ENCODE measurements around the gene S100PBP.

The S100PBP gene

GRCh38 chr1:32870615-32871363, 53.3 kb downstream of the S100PBP start, which contains the start of gene FNDC5:
FNDC5 (minus strand) TSS chr1:32870912.
- Histone ChIP-seq H2AFZ (ENCODE audit: low read length) (no peak within 1 kb of the TSS), H3K27ac (ENCODE audit: low read length) (no peak within 1 kb of the TSS), H3K9me2 (replicated peaks; ENCODE audit: insufficient read depth, low read length) (no peaks in the 10 kb centered on the region), H3F3A (ENCODE audit: insufficient read depth, low read length) (no peaks in the 10 kb centered on the region), H3K4me3 (ENCODE audit: low read length) (no peak within 1 kb of the TSS), H3K36me3 (replicated peaks; ENCODE audit: insufficient read depth, low read length) (no peaks in the 10 kb centered on the region), H3K79me2 (ENCODE audit: low read length) (no peaks in the 10 kb centered on the region), H4K20me1 (ENCODE audit: insufficient read depth, low read length) (no peaks in the 10 kb centered on the region), H3K9ac (ENCODE audit: low read length) (no peak within 1 kb of the TSS), H3K9me3 (replicated peaks; ENCODE audit: insufficient read depth, low read length) (no peaks in the 10 kb centered on the region), H3K4me1 (ENCODE audit: low read length) (no peaks in the 10 kb centered on the region), H3K4me2 (ENCODE audit: low read depth, low read length) (no peak within 1 kb of the TSS), H3K27me3 (replicated peaks; ENCODE audit: insufficient read depth, low read length) (peaks cover 20% of the 10 kb centered on the region)
- DNase-seq, result no peak
- TF ChIP-seq EZH2 (optimal IDR thresholded peaks at IDR 0.05; ENCODE audit: low read depth, low read length), result no peak
- no peak for TF ChIP-seq EZH2phosphoT487 (IDR thresholded peaks at IDR 0.05; ENCODE audit: low read length)
- TF ChIP-seq CTCF (IDR thresholded peaks at IDR 0.05; ENCODE audit: low read length), result no peak

DNA sequence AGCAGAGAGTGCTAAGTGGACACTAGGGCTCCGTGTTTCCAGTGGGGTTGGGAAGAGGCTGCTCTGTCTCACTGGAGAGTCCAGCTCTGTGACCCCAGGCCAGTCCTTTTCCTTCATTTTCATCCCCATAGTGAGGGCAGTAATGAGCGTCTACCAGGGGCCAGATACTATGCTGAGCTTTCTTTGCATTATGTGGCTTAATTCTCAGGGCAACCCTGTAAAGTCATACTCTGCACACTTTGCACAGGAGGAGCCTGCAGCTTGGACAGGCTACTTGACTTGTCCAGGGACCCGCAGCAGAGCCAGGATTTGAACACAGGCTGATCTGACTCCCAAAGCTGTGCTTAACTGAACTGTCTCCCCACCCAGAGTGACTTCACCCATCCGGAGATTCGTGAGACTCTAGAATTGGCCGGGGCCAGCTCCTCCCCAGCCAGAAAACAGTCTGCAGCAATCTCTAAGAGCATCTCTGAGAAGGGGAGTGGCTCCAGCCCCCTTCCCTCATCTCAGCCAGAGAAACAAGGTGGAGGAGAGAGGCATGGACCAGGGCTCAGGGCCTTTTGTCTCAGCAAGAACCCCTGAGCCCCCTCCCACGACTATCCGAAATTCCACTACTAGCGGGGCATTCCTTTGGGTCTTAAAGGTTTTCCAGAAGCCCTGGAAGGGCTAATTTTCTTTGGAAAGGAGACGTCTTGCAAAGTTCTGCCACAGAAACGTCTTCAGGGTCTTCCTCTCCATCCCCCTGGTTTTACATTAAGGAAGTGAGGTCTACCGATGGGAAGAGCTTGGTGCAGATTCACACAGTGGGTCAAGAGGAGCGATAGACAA, 54.1 kb downstream of the S100PBP start:
- no peaks in the 10 kb centered on the region for H3K79me2 ChIP-seq (ENCODE audit: low read length)
- no peak overlapping the region for H3K27ac ChIP-seq (ENCODE audit: low read length)
- no peak overlapping the region for H3K9ac ChIP-seq (ENCODE audit: low read length)
- no peak overlapping the region for H2AFZ ChIP-seq (ENCODE audit: low read length)
- H3K36me3 ChIP-seq (replicated peaks; ENCODE audit: insufficient read depth, low read length), result no peaks in the 10 kb centered on the region
- H3K27me3 ChIP-seq (replicated peaks; ENCODE audit: insufficient read depth, low read length), result peaks cover 20% of the 10 kb centered on the region
- no peaks in the 10 kb centered on the region for H3K9me2 ChIP-seq (replicated peaks; ENCODE audit: insufficient read depth, low read length)
- H3K9me3 ChIP-seq (replicated peaks; ENCODE audit: insufficient read depth, low read length), result no peaks in the 10 kb centered on the region
- no peak overlapping the region for H3K4me3 ChIP-seq (ENCODE audit: low read length)
- H3F3A ChIP-seq (ENCODE audit: insufficient read depth, low read length), result no peaks in the 10 kb centered on the region
- DNase-seq, result no peak
- TF ChIP-seq EZH2 (optimal IDR thresholded peaks at IDR 0.05; ENCODE audit: low read depth, low read length), result no peak
- TF ChIP-seq CTCF (IDR thresholded peaks at IDR 0.05; ENCODE audit: low read length), result no peak
- TF ChIP-seq EZH2phosphoT487 (IDR thresholded peaks at IDR 0.05; ENCODE audit: low read length), result no peak
- H4K20me1 ChIP-seq (ENCODE audit: insufficient read depth, low read length), result no peaks in the 10 kb centered on the region
- no peaks in the 10 kb centered on the region for H3K4me1 ChIP-seq (ENCODE audit: low read length)
- H3K4me2 ChIP-seq (ENCODE audit: low read depth, low read length), result no peak overlapping the region

- no peak overlapping the region for H3K4me2 ChIP-seq (ENCODE audit: low read depth, low read length)
These were observed 54.7 kb downstream of the S100PBP start for GRCh38 chr1:32872192-32872460.

More at GRCh38 chr1:32872192-32872460, 54.7 kb downstream of the S100PBP start:
- Histone ChIP-seq H2AFZ (ENCODE audit: low read length) (no peak overlapping the region), H4K20me1 (ENCODE audit: insufficient read depth, low read length) (no peaks in the 10 kb centered on the region), H3K36me3 (replicated peaks; ENCODE audit: insufficient read depth, low read length) (no peaks in the 10 kb centered on the region), H3K9ac (ENCODE audit: low read length) (no peak overlapping the region), H3K4me3 (ENCODE audit: low read length) (no peak overlapping the region), H3K79me2 (ENCODE audit: low read length) (no peaks in the 10 kb centered on the region), H3F3A (ENCODE audit: insufficient read depth, low read length) (no peaks in the 10 kb centered on the region), H3K9me3 (replicated peaks; ENCODE audit: insufficient read depth, low read length) (no peaks in the 10 kb centered on the region), H3K9me2 (replicated peaks; ENCODE audit: insufficient read depth, low read length) (no peaks in the 10 kb centered on the region), H3K4me1 (ENCODE audit: low read length) (no peaks in the 10 kb centered on the region), H3K27ac (ENCODE audit: low read length) (no peak overlapping the region), H3K27me3 (replicated peaks; ENCODE audit: insufficient read depth, low read length) (peaks cover 20% of the 10 kb centered on the region)
- no peak for TF ChIP-seq CTCF (IDR thresholded peaks at IDR 0.05; ENCODE audit: low read length)
- TF ChIP-seq EZH2 (optimal IDR thresholded peaks at IDR 0.05; ENCODE audit: low read depth, low read length), result no peak
- TF ChIP-seq EZH2phosphoT487 (IDR thresholded peaks at IDR 0.05; ENCODE audit: low read length), result no peak
- DNase-seq, result no peak
